Suprapubic skin (tissue), 4 donors: Measurements from ENCODE around the gene CDH4.

Source experiments
- EP300 ChIP-seq: sonication (generic); formaldehyde crosslinking; IDR thresholded peaks from one replicate; pipeline ENCODE4 v1.6.1; 2017; ENCODE audit warnings: antibody characterized with exemption
- POLR2A ChIP-seq, 2 donors: fragments of 450-650 bp; IDR thresholded peaks; one replicate each; pipeline ENCODE4 v1.6.1; 2017; ENCODE audit warnings: antibody characterized with exemption in 2 of 2, mild to moderate bottlenecking in 2 of 2, moderate library complexity in 2 of 2
- POLR2AphosphoS5 ChIP-seq, 3 donors: sonication (generic); formaldehyde crosslinking; IDR thresholded peaks; one replicate each; pipeline ENCODE4 v1.6.1; 2017; ENCODE audit warnings: antibody characterized with exemption in 3 of 3
- TF ChIP-seq, protein P1 (sequence below), 2 donors: fragments of 200-600 bp in 1 of 2; fragments of 450-650 bp in 1 of 2; sonication (generic) in 1 of 2; IDR thresholded peaks; one replicate each; pipeline ENCODE4 v1.5.1; 2016 to 2019; ENCODE audit warnings: antibody characterized with exemption in 2 of 2, mild to moderate bottlenecking in 1 of 2, moderate library complexity in 1 of 2

DNA sequence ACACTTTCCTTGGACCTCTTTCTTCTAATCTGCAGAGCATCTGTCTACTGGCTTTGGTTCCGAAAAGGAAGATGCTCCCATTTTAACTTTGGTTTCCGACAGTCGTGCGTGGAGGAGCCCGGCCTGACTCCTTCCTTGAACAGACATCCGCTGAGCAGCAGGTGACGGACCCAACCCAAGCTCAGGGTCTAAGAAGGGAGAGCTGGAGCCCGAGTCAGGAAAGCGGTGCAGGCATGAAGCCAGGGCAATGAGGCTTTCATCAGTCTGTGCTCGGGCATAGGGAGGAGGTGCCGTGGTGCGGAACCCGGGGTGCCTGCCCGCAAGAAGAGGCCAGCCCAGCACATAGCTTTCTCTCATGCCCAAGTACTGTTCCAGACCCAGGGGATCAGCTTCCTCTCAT lies 109.4 kb downstream of the CDH4 start:
- TF ChIP-seq POLR2A (IDR thresholded peaks at IDR 0.05) = no peak
- TF ChIP-seq, protein P1, sequence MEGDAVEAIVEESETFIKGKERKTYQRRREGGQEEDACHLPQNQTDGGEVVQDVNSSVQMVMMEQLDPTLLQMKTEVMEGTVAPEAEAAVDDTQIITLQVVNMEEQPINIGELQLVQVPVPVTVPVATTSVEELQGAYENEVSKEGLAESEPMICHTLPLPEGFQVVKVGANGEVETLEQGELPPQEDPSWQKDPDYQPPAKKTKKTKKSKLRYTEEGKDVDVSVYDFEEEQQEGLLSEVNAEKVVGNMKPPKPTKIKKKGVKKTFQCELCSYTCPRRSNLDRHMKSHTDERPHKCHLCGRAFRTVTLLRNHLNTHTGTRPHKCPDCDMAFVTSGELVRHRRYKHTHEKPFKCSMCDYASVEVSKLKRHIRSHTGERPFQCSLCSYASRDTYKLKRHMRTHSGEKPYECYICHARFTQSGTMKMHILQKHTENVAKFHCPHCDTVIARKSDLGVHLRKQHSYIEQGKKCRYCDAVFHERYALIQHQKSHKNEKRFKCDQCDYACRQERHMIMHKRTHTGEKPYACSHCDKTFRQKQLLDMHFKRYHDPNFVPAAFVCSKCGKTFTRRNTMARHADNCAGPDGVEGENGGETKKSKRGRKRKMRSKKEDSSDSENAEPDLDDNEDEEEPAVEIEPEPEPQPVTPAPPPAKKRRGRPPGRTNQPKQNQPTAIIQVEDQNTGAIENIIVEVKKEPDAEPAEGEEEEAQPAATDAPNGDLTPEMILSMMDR (IDR thresholded peaks at IDR 0.05) = no peak
- TF ChIP-seq EP300 = no peak
- TF ChIP-seq POLR2AphosphoS5 (IDR thresholded peaks at IDR 0.05) = no peak
